Suprapubic skin (tissue), 4 donors: Measurements from ENCODE around the gene HOXC5.

Experiments
- EP300 ChIP-seq: sonication (generic); formaldehyde crosslinking; IDR thresholded peaks from one replicate; pipeline ENCODE4 v1.6.1; 2017; ENCODE audit warnings: antibody characterized with exemption
- POLR2AphosphoS5 ChIP-seq, 3 donors: sonication (generic); formaldehyde crosslinking; IDR thresholded peaks; one replicate each; pipeline ENCODE4 v1.6.1; 2017; ENCODE audit warnings: antibody characterized with exemption in 3 of 3
- TF ChIP-seq, protein P1 (sequence below), 2 donors: fragments of 200-600 bp in 1 of 2; fragments of 450-650 bp in 1 of 2; sonication (generic) in 1 of 2; IDR thresholded peaks; one replicate each; pipeline ENCODE4 v1.5.1; 2016 to 2019; ENCODE audit warnings: antibody characterized with exemption in 2 of 2, mild to moderate bottlenecking in 1 of 2, moderate library complexity in 1 of 2

DNA sequence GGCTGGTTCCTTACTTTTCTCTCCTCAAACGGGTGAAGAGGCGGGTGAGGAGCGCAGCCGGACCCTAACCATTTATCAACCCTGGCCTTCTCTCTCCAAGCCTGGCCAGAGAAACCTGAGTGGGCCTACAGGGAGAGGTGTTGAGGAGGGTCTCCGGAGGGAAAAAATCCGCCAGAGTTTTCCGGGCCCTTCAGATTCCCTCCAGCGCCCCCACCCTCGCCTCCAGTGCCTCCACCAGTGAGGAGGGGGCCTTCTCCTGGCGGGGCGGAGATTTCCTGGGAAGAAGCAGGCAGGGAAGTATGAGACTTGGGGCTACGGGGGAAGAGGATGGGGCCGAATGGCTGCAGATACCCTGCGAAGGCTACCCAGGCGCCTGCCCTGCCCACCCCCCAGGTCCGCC is 1.4 kb upstream of the HOXC5 start:
- TF ChIP-seq, protein P1, sequence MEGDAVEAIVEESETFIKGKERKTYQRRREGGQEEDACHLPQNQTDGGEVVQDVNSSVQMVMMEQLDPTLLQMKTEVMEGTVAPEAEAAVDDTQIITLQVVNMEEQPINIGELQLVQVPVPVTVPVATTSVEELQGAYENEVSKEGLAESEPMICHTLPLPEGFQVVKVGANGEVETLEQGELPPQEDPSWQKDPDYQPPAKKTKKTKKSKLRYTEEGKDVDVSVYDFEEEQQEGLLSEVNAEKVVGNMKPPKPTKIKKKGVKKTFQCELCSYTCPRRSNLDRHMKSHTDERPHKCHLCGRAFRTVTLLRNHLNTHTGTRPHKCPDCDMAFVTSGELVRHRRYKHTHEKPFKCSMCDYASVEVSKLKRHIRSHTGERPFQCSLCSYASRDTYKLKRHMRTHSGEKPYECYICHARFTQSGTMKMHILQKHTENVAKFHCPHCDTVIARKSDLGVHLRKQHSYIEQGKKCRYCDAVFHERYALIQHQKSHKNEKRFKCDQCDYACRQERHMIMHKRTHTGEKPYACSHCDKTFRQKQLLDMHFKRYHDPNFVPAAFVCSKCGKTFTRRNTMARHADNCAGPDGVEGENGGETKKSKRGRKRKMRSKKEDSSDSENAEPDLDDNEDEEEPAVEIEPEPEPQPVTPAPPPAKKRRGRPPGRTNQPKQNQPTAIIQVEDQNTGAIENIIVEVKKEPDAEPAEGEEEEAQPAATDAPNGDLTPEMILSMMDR (IDR thresholded peaks at IDR 0.05), result no peak
- TF ChIP-seq EP300 (no peak), POLR2AphosphoS5 (IDR thresholded peaks at IDR 0.05) (no peak)
